B cell (primary cell): ENCODE data around the gene SEMA4G. TPM values are rescaled to one million over a fixed set of nuclear protein-coding genes. Genes with fewer than 3 reads are reported as not detected.

Source experiments
- ATAC-seq: fragments of 200-7000 bp; cut with Tn5 transposase; one replicate; pipeline ENCODE4 v1.10.0; 2021; ENCODE audit warnings: low read depth, mild to moderate bottlenecking, moderate number of reproducible peaks, moderate library complexity
- CTCF ChIA-PET: fragments of 350-600 bp; sonication (Branson Sonifier 250); formaldehyde crosslinking; loops from one replicate; lab custom pipeline; 2021; ENCODE audit warnings: antibody characterized with exemption, inconsistent platforms; lab: Charles Lee
- POLR2A ChIA-PET: fragments of 350-600 bp; sonication (Branson Sonifier 250); formaldehyde crosslinking; loops from one replicate; lab custom pipeline; 2021; ENCODE audit warnings: antibody characterized with exemption; lab: Charles Lee
- DNase-seq: peaks from one replicate; pipeline ENCODE4 v3.0.0; 2013
- H2AFZ ChIP-seq: 2 replicates; pipeline ENCODE4 v1.6.1; 2012; ENCODE audit warnings: mild to moderate bottlenecking, low read depth, low read length; ENCODE audit not compliant: insufficient read depth, poor library complexity, severe bottlenecking
- H3K27ac ChIP-seq, 2 donors: 1 replicate in 1 of 2; 2 replicates in 1 of 2; pipeline ENCODE4 v1.5.1; 2012 to 2013; ENCODE audit warnings: low read length in 2 of 2, mild to moderate bottlenecking in 2 of 2, moderate library complexity in 1 of 2
- H3K27me3 ChIP-seq, 4 experiments: fragments of 200-600 bp in 1 of 4; sonication (generic) in 1 of 4; replicated peaks in 1 of 4; 1 replicate in 2 of 4; 2 replicates in 2 of 4; pipeline versions ENCODE4 v1.6.1 to v1.7.0; 2013 to 2016; ENCODE audit warnings: low read length in 3 of 4, mild to moderate bottlenecking in 2 of 4, mixed read lengths in 1 of 4, moderate library complexity in 1 of 4; ENCODE audit not compliant: insufficient read depth in 4 of 4, control insufficient read depth in 3 of 4; ENCODE audit errors: control extremely low read depth in 1 of 4
- H3K36me3 ChIP-seq, 2 experiments: replicated peaks in 1 of 2; 1 replicate in 1 of 2; 2 replicates in 1 of 2; pipeline versions ENCODE4 v1.6.1 to v1.7.1; 2013; ENCODE audit warnings: low read length in 1 of 2; ENCODE audit not compliant: insufficient read depth in 2 of 2, control insufficient read depth in 1 of 2; ENCODE audit errors: control extremely low read depth in 1 of 2, extremely low read depth in 1 of 2
- H3K4me1 ChIP-seq, 2 donors: fragments of 200-600 bp in 1 of 2; sonication (generic) in 1 of 2; 1 replicate in 1 of 2; 2 replicates in 1 of 2; pipeline versions ENCODE4 v1.5.1 to v1.6.1; 2013 to 2017; ENCODE audit warnings: low read length in 2 of 2; ENCODE audit not compliant: control insufficient read depth in 2 of 2, insufficient read depth in 2 of 2
- H3K4me2 ChIP-seq: replicated peaks from 2 replicates; pipeline ENCODE3; 2012; ENCODE audit warnings: mild to moderate bottlenecking, low read depth, low read length; ENCODE audit not compliant: poor library complexity, severe bottlenecking
- H3K4me3 ChIP-seq, 5 experiments: fragments of 200-600 bp in 1 of 5; sonication (generic) in 1 of 5; 1 replicate in 3 of 5; 2 replicates in 2 of 5; pipeline versions ENCODE4 v1.5.1 to v1.7.0; 2011 to 2016; ENCODE audit warnings: low read length in 4 of 5, mild to moderate bottlenecking in 4 of 5, low read depth in 2 of 5, control low read depth in 1 of 5, moderate library complexity in 1 of 5; ENCODE audit not compliant: insufficient read depth in 1 of 5; ENCODE audit errors: control extremely low read depth in 1 of 5, extremely low read depth in 1 of 5
- H3K79me2 ChIP-seq: fragments of 200-600 bp; sonication (generic); one replicate; pipeline ENCODE4 v1.6.0; 2016; ENCODE audit warnings: low read length; ENCODE audit not compliant: control insufficient read depth, insufficient read depth
- H3K9ac ChIP-seq: fragments of 200-600 bp; sonication (generic); 2 replicates; pipeline ENCODE4 v1.6.1; 2017; ENCODE audit warnings: mild to moderate bottlenecking, low read length, moderate library complexity
- H3K9me3 ChIP-seq, 3 donors: one replicate each; pipeline versions ENCODE4 v1.6.1 to v1.7.1; 2013; ENCODE audit warnings: low read length in 2 of 3; ENCODE audit not compliant: control insufficient read depth in 2 of 3, insufficient read depth in 1 of 3; ENCODE audit errors: control extremely low read depth in 1 of 3
- H4K20me1 ChIP-seq: 2 replicates; pipeline ENCODE4 v1.6.0; 2012; ENCODE audit warnings: mild to moderate bottlenecking, low read length; ENCODE audit not compliant: insufficient read depth, control insufficient read depth, poor library complexity, severe bottlenecking
- H3K27ac Mint-ChIP-seq: one replicate; pipeline ENCODE4 v1.8.0; 2021; ENCODE audit warnings: mixed read lengths
- H3K27me3 Mint-ChIP-seq: one replicate; pipeline ENCODE4 v1.8.0; 2021; ENCODE audit warnings: mixed read lengths
- H3K4me1 Mint-ChIP-seq: one replicate; pipeline ENCODE4 v1.8.0; 2021; ENCODE audit warnings: mixed read lengths
- H3K4me3 Mint-ChIP-seq: one replicate; pipeline ENCODE4 v1.8.0; 2021; ENCODE audit warnings: mixed read lengths
- H3K9me3 Mint-ChIP-seq: one replicate; pipeline ENCODE4 v1.8.0; 2022; ENCODE audit warnings: mixed read lengths; ENCODE audit not compliant: insufficient read depth
- CTCF ChIP-seq: fragments of 200-600 bp; IDR thresholded peaks from one replicate; pipeline ENCODE4 v1.8.0; 2022; ENCODE audit warnings: antibody characterized with exemption, mild to moderate bottlenecking
- EZH2 ChIP-seq: IDR thresholded peaks from 2 replicates; pipeline ENCODE4 v1.6.1; 2012; ENCODE audit warnings: borderline replicate concordance, low read depth, mild to moderate bottlenecking, moderate library complexity, low read length; ENCODE audit not compliant: insufficient read depth, poor library complexity, severe bottlenecking
- intact Hi-C: fragments of 100-400 bp; cut with micrococcal nuclease; formaldehyde crosslinking; loops from one replicate; pipeline ENCODE4 v1.10.0; 2022
- polyA plus RNA-seq: library from polyadenylated mRNA; depleted of rRNA; stranded (reverse); fragments of >200 nt; gene quantifications from 2 replicates; pipeline ENCODE4 v1.2.3, GENCODE V29; 2012
- total RNA-seq, 2 donors: library from RNA; stranded (reverse); fragments of 120-200 nt in 1 of 2; gene quantifications; 1 replicate in 1 of 2; 2 replicates in 1 of 2; pipeline versions ENCODE4 v1.2.3 to v1.2.4, GENCODE V29; 2013 to 2022

The SEMA4G gene
- total and polyA plus RNA-seq, 2 donors (not counting 1 experiment from before 2014, with no cell fraction given): 0.84 to 0.96 TPM

- CTCF ChIA-PET: interaction anchor here (0.8 kb wide), 1 partner anchor 38 kb away, joined by 3 read pairs; no protein-coding TSS in a partner anchor
- no peak overlapping the region for H3K27ac Mint-ChIP-seq
- no peak overlapping the region for H3K4me3 Mint-ChIP-seq
Observed at GRCh38 chr10:100943508-100943907, 25.8 kb upstream of the SEMA4G start.

GRCh38 chr10:100945754-100946153 is 23.6 kb upstream of the SEMA4G start:
- Mint-ChIP-seq H3K27me3 (no peaks in the 10 kb centered on the region), H3K4me3 (no peak overlapping the region), H3K4me1 (no peaks in the 10 kb centered on the region), H3K27ac (no peak overlapping the region), H3K9me3 (no peaks in the 10 kb centered on the region)
- H2AFZ ChIP-seq: no peak overlapping the region
- no peak for TF ChIP-seq EZH2
- TF ChIP-seq CTCF: no peak
- no peak overlapping the region for H3K4me2 ChIP-seq
- no peaks in the 10 kb centered on the region for H3K9me3 ChIP-seq
- H3K79me2 ChIP-seq: no peaks in the 10 kb centered on the region
- intact Hi-C loops: no loop called here
- H3K27ac ChIP-seq: no peak overlapping the region
- CTCF ChIA-PET: interaction anchor here (0.6 kb wide), 1 partner anchor 72 kb away, joined by 3 read pairs; no protein-coding TSS in a partner anchor
- no peak overlapping the region for H3K9ac ChIP-seq
- POLR2A ChIA-PET: no interaction called here
- H3K36me3 ChIP-seq: peaks cover 7 to 74% of the 10 kb centered on the region in 2 experiments
- no peak for DNase-seq
- H3K4me1 ChIP-seq: no peaks in the 10 kb centered on the region
- ATAC-seq: no peak
- H3K4me3 ChIP-seq: no peak overlapping the region
- no peaks in the 10 kb centered on the region for H3K27me3 ChIP-seq
- H4K20me1 ChIP-seq: no peaks in the 10 kb centered on the region

More at GRCh38 chr10:100943508-100943907, 25.8 kb upstream of the SEMA4G start:
- POLR2A ChIA-PET: no interaction called here
- Histone ChIP-seq H2AFZ (no peak overlapping the region), H3K4me3 (no peak overlapping the region), H3K27ac (no peak overlapping the region), H3K9me3 (no peaks in the 10 kb centered on the region), H3K36me3 (peaks cover 14 to 65% of the 10 kb centered on the region in 2 experiments), H3K79me2 (no peaks in the 10 kb centered on the region), H4K20me1 (no peaks in the 10 kb centered on the region), H3K4me1 (no peaks in the 10 kb centered on the region), H3K9ac (no peak overlapping the region), H3K27me3 (no peaks in the 10 kb centered on the region), H3K4me2 (no peak overlapping the region)
- intact Hi-C loops: no loop called here
- ATAC-seq: no peak
- TF ChIP-seq CTCF: no peak
- no peak for TF ChIP-seq EZH2
- Mint-ChIP-seq H3K9me3 (no peaks in the 10 kb centered on the region), H3K27me3 (no peaks in the 10 kb centered on the region), H3K4me1 (no peaks in the 10 kb centered on the region)
- no peak for DNase-seq
